HT1080 (cell line): ENCODE measurements around the gene PRPF6. TPM values are rescaled to one million over a fixed set of nuclear protein-coding genes. Genes with fewer than 3 reads are reported as not detected.

Source experiments
- DNase-seq: peaks from one replicate; pipeline ENCODE4 v3.0.0-alpha.2; 2015; ENCODE audit warnings: low read depth
- total RNA-seq: library from RNA; depleted of rRNA; stranded (reverse); fragments of >200 nt; shearing (Covaris generic); gene quantifications from 2 replicates; pipeline ENCODE4 v1.2.3, GENCODE V29; 2014

The PRPF6 gene
- total RNA-seq, 1 experiment from 2014 or later, result 60.8 TPM

- DNase-seq, result peak; percentile 92
These were observed 81.9 kb downstream of the PRPF6 start, which contains the start of gene TCEA2 for GRCh38 chr20:64062596-64063388. TCEA2 (plus strand) TSS chr20:64063198; CDS start chr20:64063313, 115 bp downstream.

DNA sequence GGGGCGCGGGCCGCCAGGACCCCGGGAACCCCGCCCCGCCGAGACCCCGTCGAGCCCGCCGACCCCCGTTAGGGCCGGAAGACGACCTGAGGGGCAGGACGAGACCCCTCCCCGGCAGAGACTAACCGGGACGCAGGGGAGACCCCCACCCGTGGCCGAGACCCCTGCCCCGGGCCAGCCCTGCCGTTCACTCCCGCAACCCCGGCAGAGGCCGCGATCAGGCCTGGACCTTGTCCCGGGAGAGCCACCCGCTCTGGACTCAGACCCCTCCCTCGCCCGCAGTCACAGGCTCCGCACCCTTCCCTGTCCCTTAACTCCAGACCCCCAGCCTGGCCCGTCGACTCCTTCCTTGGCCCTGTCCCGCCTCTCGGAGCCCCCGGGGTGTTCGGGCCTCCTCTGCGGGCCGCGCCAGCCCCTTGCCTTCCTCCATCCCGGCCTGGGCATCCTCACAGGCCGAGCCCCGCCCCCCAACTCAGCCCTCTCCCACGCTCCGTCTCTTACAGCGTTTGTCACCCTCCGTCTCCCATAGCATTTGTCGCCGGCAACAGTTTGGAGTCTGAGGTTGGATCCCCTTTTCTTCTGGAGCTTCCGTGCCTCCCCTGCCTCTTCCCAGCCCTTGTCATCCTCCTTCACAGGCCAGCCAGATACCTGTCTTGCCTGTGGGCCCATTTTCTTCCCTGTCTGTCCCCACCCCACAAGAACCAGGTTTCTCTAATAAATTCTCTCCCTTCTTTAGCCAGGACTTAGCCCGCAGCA lies 82.6 kb downstream of the PRPF6 start:
- no peak for DNase-seq

- peak; percentile 54 for DNase-seq
These were observed 83.3 kb downstream of the PRPF6 start for GRCh38 chr20:64064145-64064698.

- DNase-seq, result no peak
These were observed 84.4 kb downstream of the PRPF6 start for GRCh38 chr20:64065062-64065973.

GRCh38 chr20:64065974-64066343 lies 85.0 kb downstream of the PRPF6 start:
- peak; percentile 92 for DNase-seq

GRCh38 chr20:64067005-64067632 lies 86.2 kb downstream of the PRPF6 start:
- DNase-seq, result no peak

GRCh38 chr20:64067733-64068307 lies 86.9 kb downstream of the PRPF6 start:
- DNase-seq, result no peak

DNA sequence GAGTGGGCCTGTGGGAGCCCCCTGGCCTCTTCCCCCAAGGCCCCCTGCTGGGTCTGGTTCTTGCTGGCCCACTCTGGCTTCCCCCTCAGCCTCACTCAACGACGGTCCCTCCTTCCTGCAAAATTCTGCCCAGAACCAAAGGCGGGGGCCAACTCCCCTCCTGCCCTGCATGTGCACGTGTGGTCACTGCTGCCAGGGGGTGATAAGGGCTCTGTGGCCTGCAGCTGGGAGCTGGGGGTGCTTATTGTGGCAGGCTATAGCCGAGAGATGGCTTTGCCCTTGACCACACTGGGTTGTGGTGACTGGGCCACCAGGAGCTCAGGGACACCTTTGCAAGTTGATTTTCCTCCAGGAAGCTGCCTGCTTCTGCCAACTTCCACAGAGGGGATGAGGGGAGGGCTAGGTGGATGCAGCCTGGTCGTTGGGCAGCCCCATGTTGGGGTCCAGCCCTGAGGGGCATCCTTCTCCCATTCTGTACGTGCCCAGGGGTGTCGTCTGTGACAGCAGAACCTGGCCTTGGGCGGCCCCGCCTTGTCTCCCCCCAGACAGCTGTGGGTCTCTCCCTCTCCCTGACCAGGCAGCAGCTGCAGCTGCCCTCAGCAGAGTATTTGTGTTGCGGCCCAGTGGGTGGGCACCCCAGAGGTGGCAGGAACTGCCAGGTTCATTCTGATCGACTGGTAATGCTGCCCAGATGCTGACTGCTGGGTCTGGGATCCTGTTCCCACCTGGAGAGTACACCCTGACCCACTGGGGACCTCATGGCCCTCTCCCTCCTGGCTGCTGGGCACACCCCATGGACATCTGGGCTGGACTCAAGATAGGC lies 87.7 kb downstream of the PRPF6 start:
- no peak for DNase-seq

DNA sequence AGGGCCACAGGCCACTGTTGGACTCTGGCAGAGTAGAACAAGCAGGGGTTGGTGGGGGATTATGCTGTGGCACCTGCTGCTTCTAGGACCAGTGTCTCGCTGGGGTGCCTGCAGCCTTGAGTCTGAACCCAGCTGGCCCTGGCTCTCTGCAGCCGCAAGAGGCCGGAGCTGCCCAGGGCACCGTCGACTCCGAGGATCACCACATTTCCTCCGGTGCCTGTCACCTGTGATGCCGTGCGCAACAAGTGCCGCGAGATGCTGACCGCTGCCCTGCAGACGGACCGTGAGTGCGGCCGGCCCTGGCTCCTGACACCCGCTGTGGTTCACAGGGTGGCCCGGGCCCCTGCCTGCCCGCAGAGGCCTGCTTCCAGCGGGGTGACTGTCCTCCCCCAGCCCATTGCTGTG lies 88.3 kb downstream of the PRPF6 start:
- no peak for DNase-seq

- DNase-seq, result no peak
These were observed 88.8 kb downstream of the PRPF6 start for GRCh38 chr20:64069614-64070243.

- no peak for DNase-seq
These were observed 89.5 kb downstream of the PRPF6 start for GRCh38 chr20:64070244-64070993.

- no peak for DNase-seq
These were observed 90.7 kb downstream of the PRPF6 start for GRCh38 chr20:64071341-64072332.

- no peak for DNase-seq
These were observed 91.6 kb downstream of the PRPF6 start for GRCh38 chr20:64072498-64073063.

GRCh38 chr20:64073476-64074183 lies 92.7 kb downstream of the PRPF6 start:
- DNase-seq, result no peak

DNA sequence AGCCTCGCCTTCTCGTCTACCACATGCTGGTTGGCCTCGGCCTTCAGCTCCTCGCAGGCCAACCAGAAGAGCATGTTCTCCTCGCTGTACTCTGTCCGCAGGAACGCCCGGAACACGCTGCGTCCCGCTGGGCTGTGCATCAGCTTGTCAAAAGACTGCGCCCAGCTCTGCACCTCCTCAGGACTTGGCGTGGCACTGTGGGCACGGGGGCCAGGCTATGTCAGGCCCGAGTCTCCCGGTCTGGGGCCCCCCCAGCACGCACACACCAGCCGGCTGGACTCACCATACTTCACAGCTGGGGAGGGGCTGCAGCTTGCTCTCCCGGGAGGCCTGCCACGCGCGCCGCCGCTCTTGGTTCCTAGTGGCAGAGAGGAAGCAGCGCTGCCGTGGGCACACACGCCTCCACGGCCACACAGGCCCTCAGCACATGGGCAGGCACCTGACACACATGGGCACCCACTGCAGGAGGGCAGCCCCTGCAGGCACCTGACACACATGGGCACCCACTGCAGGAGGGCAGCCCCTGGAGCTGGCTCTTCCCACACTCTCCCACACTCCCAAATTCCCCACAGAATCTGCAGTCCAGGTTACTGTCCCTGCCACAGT lies 93.4 kb downstream of the PRPF6 start:
- no peak for DNase-seq

GRCh38 chr20:64074963-64075362 lies 94.0 kb downstream of the PRPF6 start:
- DNase-seq, result no peak
